Endothelial cell of umbilical vein (primary cell): ENCODE measurements around the gene MIER1.

Source experiments
- EZH2 ChIP-seq: IDR thresholded peaks from 2 replicates; pipeline ENCODE4 v1.6.1; 2012; ENCODE audit warnings: borderline replicate concordance, low read depth, mild to moderate bottlenecking, moderate library complexity, low read length, inconsistent platforms; ENCODE audit not compliant: severe bottlenecking
- FOS ChIP-seq: IDR thresholded peaks from 2 replicates; pipeline ENCODE4 v1.6.1; 2011; ENCODE audit warnings: mild to moderate bottlenecking, low read length, moderate library complexity, borderline replicate concordance; ENCODE audit not compliant: insufficient read depth
- JUN ChIP-seq: IDR thresholded peaks from 2 replicates; pipeline ENCODE4 v1.6.1; 2011; ENCODE audit warnings: borderline replicate concordance, low read depth; ENCODE audit not compliant: insufficient read length, insufficient read depth
- MYC ChIP-seq: IDR thresholded peaks from one replicate; pipeline ENCODE4 v1.6.1; 2011; ENCODE audit warnings: mild to moderate bottlenecking, low read depth, low read length
- POLR2A ChIP-seq: IDR thresholded peaks from 2 replicates; pipeline ENCODE4 v1.6.1; 2012; ENCODE audit warnings: low read depth, mild to moderate bottlenecking, control low read depth, low read length
- TF ChIP-seq, protein P1 (sequence below), 2 donors: IDR thresholded peaks; 1 replicate in 1 of 2; 2 replicates in 1 of 2; pipeline ENCODE4 v1.5.1; 2011; ENCODE audit warnings: low read length in 2 of 2, mild to moderate bottlenecking in 2 of 2, moderate library complexity in 2 of 2, control low read depth in 1 of 2, inconsistent platforms in 1 of 2, low read depth in 1 of 2; ENCODE audit not compliant: insufficient read depth in 1 of 2; ENCODE audit errors: extremely low read depth in 1 of 2

DNA sequence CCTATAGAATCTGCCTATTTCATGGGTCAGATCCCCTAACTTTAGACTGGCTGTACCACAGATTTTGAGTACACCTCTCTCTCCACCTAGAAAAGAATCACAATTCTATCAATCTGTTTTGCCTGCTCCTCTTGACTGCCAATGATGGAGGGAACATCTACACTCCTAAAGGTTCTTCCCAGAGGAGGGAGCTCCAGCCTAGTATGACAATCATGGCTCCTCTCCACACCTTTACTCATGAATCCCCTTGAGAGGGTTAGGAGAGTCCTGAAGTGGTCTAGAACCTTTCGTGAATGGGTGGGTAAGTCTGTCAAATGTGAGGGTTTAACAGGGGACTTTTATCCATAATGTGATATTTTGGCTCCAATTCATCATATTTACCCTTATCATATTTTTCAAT, 48.1 kb upstream of the MIER1 start:
- TF ChIP-seq JUN, result no peak
- TF ChIP-seq, protein P1, sequence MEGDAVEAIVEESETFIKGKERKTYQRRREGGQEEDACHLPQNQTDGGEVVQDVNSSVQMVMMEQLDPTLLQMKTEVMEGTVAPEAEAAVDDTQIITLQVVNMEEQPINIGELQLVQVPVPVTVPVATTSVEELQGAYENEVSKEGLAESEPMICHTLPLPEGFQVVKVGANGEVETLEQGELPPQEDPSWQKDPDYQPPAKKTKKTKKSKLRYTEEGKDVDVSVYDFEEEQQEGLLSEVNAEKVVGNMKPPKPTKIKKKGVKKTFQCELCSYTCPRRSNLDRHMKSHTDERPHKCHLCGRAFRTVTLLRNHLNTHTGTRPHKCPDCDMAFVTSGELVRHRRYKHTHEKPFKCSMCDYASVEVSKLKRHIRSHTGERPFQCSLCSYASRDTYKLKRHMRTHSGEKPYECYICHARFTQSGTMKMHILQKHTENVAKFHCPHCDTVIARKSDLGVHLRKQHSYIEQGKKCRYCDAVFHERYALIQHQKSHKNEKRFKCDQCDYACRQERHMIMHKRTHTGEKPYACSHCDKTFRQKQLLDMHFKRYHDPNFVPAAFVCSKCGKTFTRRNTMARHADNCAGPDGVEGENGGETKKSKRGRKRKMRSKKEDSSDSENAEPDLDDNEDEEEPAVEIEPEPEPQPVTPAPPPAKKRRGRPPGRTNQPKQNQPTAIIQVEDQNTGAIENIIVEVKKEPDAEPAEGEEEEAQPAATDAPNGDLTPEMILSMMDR (IDR thresholded peaks at IDR 0.05; ENCODE audit: extremely low read depth in 1 of 2, insufficient read depth in 1 of 2, low read depth in 1 of 2, low read length in 2 of 2), result no peak
- TF ChIP-seq POLR2A, result no peak
- TF ChIP-seq MYC, result no peak
- no peak for TF ChIP-seq FOS
- no peak for TF ChIP-seq EZH2
